SK-N-SH treated with all-trans-retinoic acid at 6 μM for 48 hours (cell line): ENCODE data around the gene FANCF.

Experiments
- ATAC-seq: fragments of 200-7000 bp; cut with Tn5 transposase; 3 replicates; pipeline ENCODE4 v1.9.1; 2020; ENCODE audit warnings: mild to moderate bottlenecking, moderate library complexity
- ARNTL ChIP-seq: fragments of 450-650 bp; formaldehyde crosslinking; IDR thresholded peaks from 2 replicates; pipeline ENCODE4 v1.5.0; 2020; ENCODE audit warnings: low read depth, mild to moderate bottlenecking, moderate library complexity, borderline replicate concordance
- BACH2 ChIP-seq: fragments of 250-450 bp; sonication (Bioruptor Pico); IDR thresholded peaks from 2 replicates; pipeline ENCODE4 v1.9.0; 2021; ENCODE audit warnings: mild to moderate bottlenecking, borderline replicate concordance
- CSDC2 ChIP-seq: fragments of 250-450 bp; sonication (Bioruptor Pico); IDR thresholded peaks from 2 replicates; pipeline ENCODE4 v1.5.0; 2020; ENCODE audit warnings: mild to moderate bottlenecking, moderate library complexity
- GLIS3 ChIP-seq: fragments of 250-450 bp; sonication (Bioruptor Pico); IDR thresholded peaks from 2 replicates; pipeline ENCODE4 v1.5.0; 2020; ENCODE audit warnings: mild to moderate bottlenecking, moderate library complexity
- ISL1 ChIP-seq: fragments of 250-450 bp; sonication (Bioruptor Pico); IDR thresholded peaks from 2 replicates; pipeline ENCODE4 v2.1.2; 2022; ENCODE audit warnings: mild to moderate bottlenecking, moderate library complexity
- POU6F1 ChIP-seq: fragments of 250-450 bp; sonication (Bioruptor Pico); IDR thresholded peaks from 2 replicates; pipeline ENCODE4 v1.8.0; 2021; ENCODE audit warnings: low read depth, mild to moderate bottlenecking, moderate library complexity, borderline replicate concordance
- PPARA ChIP-seq: fragments of 250-450 bp; sonication (Bioruptor Pico); IDR thresholded peaks from 2 replicates; pipeline ENCODE4 v1.5.0; 2020; ENCODE audit warnings: mild to moderate bottlenecking, borderline replicate concordance
- RARB ChIP-seq: fragments of 250-450 bp; sonication (Bioruptor Pico); IDR thresholded peaks from 2 replicates; pipeline ENCODE4 v1.8.0; 2021; ENCODE audit warnings: mild to moderate bottlenecking, moderate library complexity
- SNAI2 ChIP-seq: fragments of 250-450 bp; sonication (Bioruptor Pico); IDR thresholded peaks from 2 replicates; pipeline ENCODE4 v1.5.0; 2020; ENCODE audit warnings: mild to moderate bottlenecking, moderate library complexity
- TCF4 ChIP-seq: fragments of 250-450 bp; sonication (Bioruptor Pico); IDR thresholded peaks from 2 replicates; pipeline ENCODE4 v1.8.0; 2021; ENCODE audit warnings: mild to moderate bottlenecking, moderate library complexity, borderline replicate concordance
- ZC3H10 ChIP-seq: fragments of 250-450 bp; sonication (Bioruptor Pico); IDR thresholded peaks from 2 replicates; pipeline ENCODE4 v1.5.1; 2021; ENCODE audit warnings: mild to moderate bottlenecking, moderate library complexity
- ZFP3 ChIP-seq: fragments of 250-450 bp; sonication (Bioruptor Pico); IDR thresholded peaks from 2 replicates; pipeline ENCODE4 v1.5.0; 2020; ENCODE audit warnings: mild to moderate bottlenecking, moderate library complexity
- ZFP30 ChIP-seq: fragments of 450-650 bp; formaldehyde crosslinking; IDR thresholded peaks from 2 replicates; pipeline ENCODE4 v1.5.0; 2022; ENCODE audit warnings: mild to moderate bottlenecking, moderate library complexity
- ZNF70 ChIP-seq: fragments of 450-650 bp; formaldehyde crosslinking; IDR thresholded peaks from 2 replicates; pipeline ENCODE4 v1.5.0; 2020; ENCODE audit warnings: mild to moderate bottlenecking, moderate library complexity
- ZNF8 ChIP-seq: fragments of 450-650 bp; formaldehyde crosslinking; IDR thresholded peaks from 2 replicates; pipeline ENCODE4 v1.5.0; 2020; ENCODE audit warnings: mild to moderate bottlenecking, moderate library complexity
- TF ChIP-seq, protein P1 (sequence below): fragments of 250-450 bp; sonication (Bioruptor Pico); IDR thresholded peaks from 2 replicates; pipeline ENCODE4 v1.5.0; 2020; ENCODE audit warnings: mild to moderate bottlenecking, moderate library complexity
- TF ChIP-seq, protein P2 (sequence below): fragments of 250-450 bp; sonication (Bioruptor Pico); IDR thresholded peaks from 2 replicates; pipeline ENCODE4 v1.5.1; 2021; ENCODE audit warnings: mild to moderate bottlenecking, moderate library complexity
- TF ChIP-seq, protein P3 (sequence below): fragments of 250-450 bp; sonication (Bioruptor Pico); IDR thresholded peaks from 2 replicates; pipeline ENCODE4 v1.8.0; 2020; ENCODE audit warnings: mild to moderate bottlenecking, moderate library complexity, borderline replicate concordance

Gene FANCF

GRCh38 chr11:22624742-22625447, 728 bp downstream of the FANCF start:
- TF ChIP-seq POU6F1 (CRISPR knock-in tag) (0 out of 2 replicates have a peak, but pooled peaks have one; percentile 25), ISL1 (CRISPR knock-in tag) (no peak)
- ATAC-seq = peak; percentile 85

DNA sequence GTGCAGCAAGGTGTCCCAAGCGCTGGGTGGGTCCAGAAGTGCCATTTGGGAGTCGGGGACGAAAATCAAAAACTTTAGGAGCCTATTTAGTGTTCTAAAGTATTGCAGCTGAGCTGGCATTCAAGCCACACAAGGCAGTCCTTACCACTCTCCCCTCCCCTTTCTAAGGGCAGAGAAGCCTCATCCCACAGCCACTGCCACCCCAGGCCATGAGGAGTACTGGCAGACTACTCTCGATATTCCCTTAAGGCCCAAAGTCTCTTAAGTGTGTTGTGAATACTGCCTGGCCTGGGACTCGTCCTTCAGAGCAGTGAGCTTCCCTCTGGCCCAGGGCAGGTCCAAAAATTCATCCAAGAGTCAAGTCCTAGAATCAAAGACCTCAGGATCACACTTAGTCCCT, 7.8 kb downstream of the FANCF start:
- ATAC-seq = no peak
- TF ChIP-seq RARB (no peak), ZC3H10 (CRISPR knock-in tag) (no peak), TCF4 (CRISPR knock-in tag) (no peak), ZNF8 (CRISPR knock-in tag) (no peak), GLIS3 (CRISPR knock-in tag) (no peak)
- TF ChIP-seq, protein P1, sequence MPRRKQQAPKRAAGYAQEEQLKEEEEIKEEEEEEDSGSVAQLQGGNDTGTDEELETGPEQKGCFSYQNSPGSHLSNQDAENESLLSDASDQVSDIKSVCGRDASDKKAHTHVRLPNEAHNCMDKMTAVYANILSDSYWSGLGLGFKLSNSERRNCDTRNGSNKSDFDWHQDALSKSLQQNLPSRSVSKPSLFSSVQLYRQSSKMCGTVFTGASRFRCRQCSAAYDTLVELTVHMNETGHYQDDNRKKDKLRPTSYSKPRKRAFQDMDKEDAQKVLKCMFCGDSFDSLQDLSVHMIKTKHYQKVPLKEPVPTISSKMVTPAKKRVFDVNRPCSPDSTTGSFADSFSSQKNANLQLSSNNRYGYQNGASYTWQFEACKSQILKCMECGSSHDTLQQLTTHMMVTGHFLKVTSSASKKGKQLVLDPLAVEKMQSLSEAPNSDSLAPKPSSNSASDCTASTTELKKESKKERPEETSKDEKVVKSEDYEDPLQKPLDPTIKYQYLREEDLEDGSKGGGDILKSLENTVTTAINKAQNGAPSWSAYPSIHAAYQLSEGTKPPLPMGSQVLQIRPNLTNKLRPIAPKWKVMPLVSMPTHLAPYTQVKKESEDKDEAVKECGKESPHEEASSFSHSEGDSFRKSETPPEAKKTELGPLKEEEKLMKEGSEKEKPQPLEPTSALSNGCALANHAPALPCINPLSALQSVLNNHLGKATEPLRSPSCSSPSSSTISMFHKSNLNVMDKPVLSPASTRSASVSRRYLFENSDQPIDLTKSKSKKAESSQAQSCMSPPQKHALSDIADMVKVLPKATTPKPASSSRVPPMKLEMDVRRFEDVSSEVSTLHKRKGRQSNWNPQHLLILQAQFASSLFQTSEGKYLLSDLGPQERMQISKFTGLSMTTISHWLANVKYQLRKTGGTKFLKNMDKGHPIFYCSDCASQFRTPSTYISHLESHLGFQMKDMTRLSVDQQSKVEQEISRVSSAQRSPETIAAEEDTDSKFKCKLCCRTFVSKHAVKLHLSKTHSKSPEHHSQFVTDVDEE (CRISPR knock-in tag) = no peak
- TF ChIP-seq, all 23 proteins: peak for 0

GRCh38 chr11:22603933-22604332, 21.7 kb downstream of the FANCF start:
- ATAC-seq = no peak
- TF ChIP-seq PPARA (CRISPR knock-in tag) (no peak), BACH2 (CRISPR knock-in tag) (no peak), ZFP3 (CRISPR knock-in tag) (no peak), CSDC2 (CRISPR knock-in tag) (no peak), SNAI2 (CRISPR knock-in tag) (no peak), ZFP30 (CRISPR knock-in tag) (no peak), ZNF8 (CRISPR knock-in tag) (no peak)

GRCh38 chr11:22602504-22602903, 23.1 kb downstream of the FANCF start:
- TF ChIP-seq ZFP30 (CRISPR knock-in tag) = no peak
- TF ChIP-seq ZNF8 (CRISPR knock-in tag) = no peak
- no peak for TF ChIP-seq ARNTL (CRISPR knock-in tag)
- TF ChIP-seq RARB = no peak
- no peak for TF ChIP-seq CSDC2 (CRISPR knock-in tag)

DNA sequence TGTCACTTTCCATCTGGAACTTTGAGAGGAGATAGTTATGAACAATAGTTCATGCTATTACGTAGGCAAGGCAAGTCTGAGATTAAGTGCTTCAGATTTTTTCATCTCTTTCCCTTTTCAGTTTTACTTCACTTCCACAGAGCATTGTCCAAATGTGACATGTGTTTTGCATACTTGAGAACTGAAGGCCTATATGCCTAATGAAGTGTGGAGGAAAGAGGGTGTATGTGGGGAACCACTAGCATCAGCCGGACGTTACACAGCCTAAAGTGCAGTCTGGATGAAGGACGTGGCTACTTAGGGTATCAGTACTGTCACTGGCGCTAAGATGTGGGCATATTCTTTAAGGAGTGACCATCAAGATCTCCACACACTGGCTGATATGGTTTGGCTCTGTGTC, 26.2 kb downstream of the FANCF start:
- TF ChIP-seq RARB (no peak), SNAI2 (CRISPR knock-in tag) (no peak), ZFP30 (CRISPR knock-in tag) (no peak), TCF4 (CRISPR knock-in tag) (no peak), ISL1 (CRISPR knock-in tag) (no peak), ZNF8 (CRISPR knock-in tag) (no peak), ZNF70 (no peak), GLIS3 (CRISPR knock-in tag) (no peak), PPARA (CRISPR knock-in tag) (no peak)
- TF ChIP-seq, protein P2, sequence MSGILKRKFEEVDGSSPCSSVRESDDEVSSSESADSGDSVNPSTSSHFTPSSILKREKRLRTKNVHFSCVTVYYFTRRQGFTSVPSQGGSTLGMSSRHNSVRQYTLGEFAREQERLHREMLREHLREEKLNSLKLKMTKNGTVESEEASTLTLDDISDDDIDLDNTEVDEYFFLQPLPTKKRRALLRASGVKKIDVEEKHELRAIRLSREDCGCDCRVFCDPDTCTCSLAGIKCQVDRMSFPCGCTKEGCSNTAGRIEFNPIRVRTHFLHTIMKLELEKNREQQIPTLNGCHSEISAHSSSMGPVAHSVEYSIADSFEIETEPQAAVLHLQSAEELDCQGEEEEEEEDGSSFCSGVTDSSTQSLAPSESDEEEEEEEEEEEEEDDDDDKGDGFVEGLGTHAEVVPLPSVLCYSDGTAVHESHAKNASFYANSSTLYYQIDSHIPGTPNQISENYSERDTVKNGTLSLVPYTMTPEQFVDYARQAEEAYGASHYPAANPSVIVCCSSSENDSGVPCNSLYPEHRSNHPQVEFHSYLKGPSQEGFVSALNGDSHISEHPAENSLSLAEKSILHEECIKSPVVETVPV (CRISPR knock-in tag) = no peak
- TF ChIP-seq, protein P3, sequence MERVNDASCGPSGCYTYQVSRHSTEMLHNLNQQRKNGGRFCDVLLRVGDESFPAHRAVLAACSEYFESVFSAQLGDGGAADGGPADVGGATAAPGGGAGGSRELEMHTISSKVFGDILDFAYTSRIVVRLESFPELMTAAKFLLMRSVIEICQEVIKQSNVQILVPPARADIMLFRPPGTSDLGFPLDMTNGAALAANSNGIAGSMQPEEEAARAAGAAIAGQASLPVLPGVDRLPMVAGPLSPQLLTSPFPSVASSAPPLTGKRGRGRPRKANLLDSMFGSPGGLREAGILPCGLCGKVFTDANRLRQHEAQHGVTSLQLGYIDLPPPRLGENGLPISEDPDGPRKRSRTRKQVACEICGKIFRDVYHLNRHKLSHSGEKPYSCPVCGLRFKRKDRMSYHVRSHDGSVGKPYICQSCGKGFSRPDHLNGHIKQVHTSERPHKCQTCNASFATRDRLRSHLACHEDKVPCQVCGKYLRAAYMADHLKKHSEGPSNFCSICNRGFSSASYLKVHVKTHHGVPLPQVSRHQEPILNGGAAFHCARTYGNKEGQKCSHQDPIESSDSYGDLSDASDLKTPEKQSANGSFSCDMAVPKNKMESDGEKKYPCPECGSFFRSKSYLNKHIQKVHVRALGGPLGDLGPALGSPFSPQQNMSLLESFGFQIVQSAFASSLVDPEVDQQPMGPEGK (CRISPR knock-in tag) = no peak
- TF ChIP-seq, protein P1 (CRISPR knock-in tag) = no peak
- TF ChIP-seq, all 23 proteins: peak for 0
- ATAC-seq = no peak

More at GRCh38 chr11:22602504-22602903, 23.1 kb downstream of the FANCF start:
- no peak for ATAC-seq
